UCSD-AML1 (cell line): ENCODE results near the gene AOC1.

ENCODE experiments used
- DNase-seq: peaks from one replicate; lab custom pipeline; 2025; ENCODE audit not compliant: unreplicated experiment; lab: John Stamatoyannopoulos, UW

AOC1 gene

GRCh38 chr7:150857276-150858055 lies 5.1 kb downstream of the AOC1 start:
- DNase-seq, result no peak

DNA sequence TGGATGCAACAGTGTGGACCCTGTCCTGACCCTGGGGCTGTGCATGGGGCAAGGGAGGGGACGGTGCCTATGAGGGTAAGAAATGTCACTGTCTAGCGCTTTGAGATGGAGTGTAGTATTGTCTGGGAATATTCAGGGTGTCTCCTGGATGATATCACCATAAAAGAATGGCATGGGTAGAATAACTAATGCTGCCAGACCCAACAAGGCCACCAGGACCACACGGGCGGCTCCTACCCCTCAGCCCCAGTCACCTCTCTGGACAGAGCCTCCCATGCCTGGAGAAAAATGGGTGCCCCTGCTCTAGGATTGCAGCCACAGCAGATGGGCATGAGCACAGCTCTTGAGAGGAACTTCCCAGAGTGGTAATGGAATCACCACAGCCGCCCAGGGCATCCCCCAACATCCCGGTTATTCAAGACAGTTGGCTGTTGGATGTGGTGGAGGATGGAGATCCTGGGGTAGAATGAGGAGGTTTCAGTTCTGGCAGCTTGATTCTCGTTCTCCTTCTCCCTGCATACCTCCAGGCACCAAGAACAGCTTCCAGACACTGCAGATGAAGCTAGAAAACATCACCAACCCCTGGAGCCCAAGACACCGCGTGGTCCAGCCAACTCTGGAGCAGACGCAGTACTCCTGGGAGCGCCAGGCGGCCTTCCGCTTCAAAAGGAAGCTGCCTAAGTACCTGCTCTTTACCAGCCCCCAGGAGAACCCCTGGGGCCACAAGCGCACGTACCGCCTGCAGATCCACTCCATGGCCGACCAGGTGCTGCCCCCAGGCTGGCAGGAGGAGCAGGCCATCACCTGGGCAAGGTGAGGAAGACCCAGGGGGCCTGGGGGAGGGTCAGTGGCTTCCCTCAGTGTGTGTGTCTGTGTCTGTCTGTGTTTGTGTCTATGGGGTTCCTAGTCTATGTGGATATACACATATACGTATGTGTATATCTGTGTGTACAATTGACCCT lies 6.2 kb downstream of the AOC1 start:
- no peak for DNase-seq

DNA sequence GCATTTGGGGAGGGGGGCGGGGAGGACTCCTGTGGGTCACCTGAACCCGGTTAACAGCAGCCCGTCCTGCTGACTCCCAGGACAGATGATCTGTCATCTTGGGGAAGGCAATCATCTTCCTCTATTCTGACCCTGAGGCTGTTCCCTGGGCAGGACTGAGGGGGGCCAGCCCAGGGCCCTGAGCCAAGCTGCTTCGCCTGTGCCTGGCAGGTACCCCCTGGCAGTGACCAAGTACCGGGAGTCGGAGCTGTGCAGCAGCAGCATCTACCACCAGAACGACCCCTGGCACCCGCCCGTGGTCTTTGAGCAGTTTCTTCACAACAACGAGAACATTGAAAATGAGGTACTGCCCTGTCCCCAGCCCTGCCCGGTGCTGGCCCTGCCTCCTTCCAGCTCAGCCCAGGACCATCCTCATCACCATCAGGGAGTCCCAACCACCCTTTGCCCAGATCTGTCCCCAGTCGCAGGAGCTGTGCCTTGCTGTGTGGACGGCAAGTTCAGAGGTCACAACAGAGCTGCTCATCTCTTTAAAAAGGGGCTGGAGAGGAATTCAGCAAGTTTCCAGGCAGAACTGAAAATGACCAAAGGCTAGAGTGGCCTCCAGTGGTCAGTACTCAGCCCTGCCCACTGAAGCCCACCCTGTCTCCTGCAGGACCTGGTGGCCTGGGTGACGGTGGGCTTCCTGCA lies 8.1 kb downstream of the AOC1 start:
- DNase-seq, result no peak

- no peak for DNase-seq
Observed at GRCh38 chr7:150860978-150861295, 8.6 kb downstream of the AOC1 start.

DNA sequence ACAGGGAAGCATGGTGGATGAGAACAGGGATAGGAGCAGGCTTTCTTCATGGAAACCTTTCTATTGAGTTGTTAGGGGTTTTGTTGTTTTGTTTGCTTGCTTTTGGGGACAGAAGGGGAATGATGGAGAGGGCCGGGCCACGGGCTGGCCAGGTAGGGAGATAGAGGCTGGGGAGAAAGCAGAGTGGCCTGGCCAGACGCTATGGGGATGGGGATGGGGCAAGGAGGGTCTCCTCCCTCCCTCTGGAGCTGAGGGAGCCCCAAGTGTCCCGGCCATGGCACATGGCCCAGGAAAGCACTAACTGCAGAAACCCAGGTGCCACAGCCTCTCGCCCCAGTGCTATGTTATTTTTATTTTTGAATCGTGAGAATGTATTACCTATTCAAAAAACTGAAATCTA lies 10.0 kb downstream of the AOC1 start:
- DNase-seq, result no peak

DNA sequence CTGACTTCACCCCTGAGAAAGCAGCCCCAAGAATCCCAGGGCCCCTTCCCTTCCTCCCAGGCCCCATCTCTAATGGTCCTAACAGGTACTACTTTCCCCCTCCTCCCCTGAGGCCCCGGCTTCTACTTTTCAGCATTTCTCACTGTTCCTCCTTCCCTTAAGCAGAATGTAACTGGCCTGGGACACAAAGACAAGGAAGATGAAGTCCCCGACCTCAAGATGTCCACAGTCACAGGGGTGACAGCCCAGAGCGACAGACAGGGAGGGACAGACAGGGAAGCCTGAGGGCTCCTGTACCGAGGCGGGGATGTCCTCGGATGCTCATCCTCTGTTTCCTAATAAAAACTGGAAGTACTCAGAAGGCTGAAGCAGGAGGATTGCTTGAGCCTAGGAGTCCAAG lies 11.6 kb downstream of the AOC1 start:
- no peak for DNase-seq

DNA sequence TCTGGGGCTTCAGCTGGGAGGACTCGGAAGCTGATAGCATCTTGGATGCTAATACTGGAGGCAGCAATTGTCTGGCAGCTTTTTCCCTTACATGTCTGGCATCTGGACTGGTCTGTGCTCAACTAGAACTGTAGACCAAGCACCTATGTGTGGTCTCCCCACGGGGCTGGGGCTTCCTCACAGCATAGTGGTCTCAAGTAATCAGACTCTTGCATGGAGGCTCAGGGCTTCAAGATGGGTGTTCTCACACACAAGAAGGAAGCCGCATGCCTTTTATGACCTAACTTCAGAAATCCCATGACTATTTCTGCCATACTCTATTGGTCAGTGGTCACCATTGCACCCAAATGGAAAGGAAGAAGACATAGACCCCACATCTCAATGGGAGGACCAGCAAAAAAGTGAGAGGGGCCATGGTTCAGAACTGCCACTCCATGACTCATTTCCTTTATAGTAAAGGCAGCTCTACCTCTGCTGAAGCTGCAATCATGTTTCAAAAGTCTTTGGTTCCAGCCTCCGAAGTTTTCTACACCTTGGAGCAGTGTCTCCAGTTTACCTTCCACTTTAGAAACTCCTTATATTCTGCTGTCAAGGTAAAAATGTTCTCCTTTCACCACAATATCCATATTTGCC lies 14.7 kb downstream of the AOC1 start:
- DNase-seq, result no peak

DNA sequence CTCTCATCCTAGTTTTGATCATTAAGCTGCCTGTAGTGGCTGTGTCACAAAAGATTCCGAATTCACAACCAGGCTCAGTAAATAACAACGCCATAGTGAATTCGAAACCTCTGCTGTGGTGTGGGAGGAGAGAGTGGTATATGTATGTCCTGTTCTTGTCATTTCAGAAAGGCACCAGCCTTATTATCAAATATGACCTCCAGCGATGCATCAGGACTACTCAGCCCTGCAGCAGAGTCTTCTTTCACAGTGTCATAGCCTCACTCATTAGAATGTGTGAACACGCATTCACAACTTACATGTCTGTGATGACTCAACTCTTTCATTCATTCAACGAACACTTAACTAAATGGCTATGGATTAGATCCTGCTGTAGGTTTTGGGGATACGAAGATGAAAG lies 15.3 kb downstream of the AOC1 start:
- no peak for DNase-seq

DNA sequence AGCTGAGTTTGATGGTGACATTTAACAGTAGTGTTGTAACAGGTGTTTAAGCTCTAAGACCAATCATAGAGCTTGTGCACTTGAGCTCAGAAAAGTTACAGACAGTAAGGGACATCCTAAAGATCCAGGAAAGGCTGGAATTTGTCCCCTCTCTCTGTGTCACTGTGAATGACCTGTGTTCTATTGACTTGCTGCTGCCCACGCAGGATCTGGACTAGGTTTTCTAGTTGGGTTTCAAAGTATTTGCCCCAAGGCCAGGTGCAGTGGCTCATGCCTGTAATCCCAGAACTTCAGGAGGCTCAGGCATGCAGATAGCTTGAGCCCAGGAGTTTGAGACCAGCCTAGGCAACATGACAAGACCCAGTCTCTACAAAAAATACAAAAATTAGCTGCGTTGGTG lies 17.1 kb downstream of the AOC1 start:
- no peak for DNase-seq

- DNase-seq, result no peak
Observed at GRCh38 chr7:150871601-150872000, 19.3 kb downstream of the AOC1 start.

DNA sequence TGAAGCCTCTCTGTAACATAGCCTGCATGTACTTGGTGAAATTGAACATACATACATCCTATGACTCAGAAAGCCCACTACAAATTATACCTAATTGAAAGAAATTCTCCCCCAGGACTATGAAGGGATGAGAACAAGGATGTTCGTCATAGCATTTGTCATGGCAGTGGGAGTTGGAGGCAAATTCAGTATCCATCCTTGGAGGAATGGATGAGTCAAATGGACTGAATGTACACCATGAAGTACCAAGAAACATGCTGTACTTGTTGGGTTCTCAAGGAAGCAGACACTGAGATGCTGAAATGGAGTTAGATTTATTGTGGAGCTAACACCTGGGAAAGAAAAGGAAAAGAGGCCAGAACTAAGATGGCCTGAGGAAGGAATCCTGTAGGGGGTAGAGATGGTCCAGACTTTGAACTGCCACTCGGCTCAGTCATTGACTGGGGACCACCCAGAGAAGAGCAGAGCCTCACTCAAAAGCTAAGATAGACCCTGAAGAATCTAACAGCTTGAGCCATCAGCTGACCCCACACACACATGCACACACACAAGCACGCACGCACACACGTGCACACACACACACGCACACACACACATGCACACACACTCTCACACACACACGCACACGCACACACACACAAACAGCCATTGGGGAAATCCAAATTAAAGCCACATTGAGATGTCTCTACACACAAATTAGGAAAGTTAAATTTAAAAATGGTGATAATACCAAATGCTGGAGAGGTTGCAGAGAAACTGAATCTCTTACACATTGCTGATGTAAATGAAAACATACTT lies 22.3 kb downstream of the AOC1 start:
- DNase-seq, result no peak

- DNase-seq, result no peak
Observed at GRCh38 chr7:150875791-150876190, 23.5 kb downstream of the AOC1 start.

GRCh38 chr7:150876817-150877526 lies 24.7 kb downstream of the AOC1 start:
- peak; percentile 32 for DNase-seq

DNA sequence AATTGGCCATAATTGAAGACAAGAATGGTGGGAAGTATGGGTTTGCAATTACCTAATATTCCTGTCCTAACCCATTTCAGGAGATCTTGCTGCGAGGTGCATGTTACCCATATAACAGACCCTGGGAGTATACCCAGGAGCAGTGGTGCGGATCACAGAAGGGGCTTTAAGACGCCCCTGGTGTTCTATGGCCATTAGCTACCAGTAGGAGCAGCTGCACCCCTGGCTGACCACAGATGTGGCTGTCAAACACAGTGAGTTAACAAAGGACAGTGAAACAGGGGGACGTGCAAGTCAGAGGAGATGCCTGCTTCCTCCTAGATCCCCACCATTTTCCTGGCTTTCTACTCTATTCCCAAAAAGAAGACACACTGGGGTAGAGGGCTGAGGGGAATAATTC lies 25.2 kb downstream of the AOC1 start:
- DNase-seq, result no peak

GRCh38 chr7:150879345-150879744 lies 27.0 kb downstream of the AOC1 start:
- DNase-seq, result no peak

- DNase-seq, result no peak
Observed at GRCh38 chr7:150881189-150881588, 28.9 kb downstream of the AOC1 start.

- no peak for DNase-seq
Observed at GRCh38 chr7:150890853-150891584, 38.7 kb downstream of the AOC1 start.

DNA sequence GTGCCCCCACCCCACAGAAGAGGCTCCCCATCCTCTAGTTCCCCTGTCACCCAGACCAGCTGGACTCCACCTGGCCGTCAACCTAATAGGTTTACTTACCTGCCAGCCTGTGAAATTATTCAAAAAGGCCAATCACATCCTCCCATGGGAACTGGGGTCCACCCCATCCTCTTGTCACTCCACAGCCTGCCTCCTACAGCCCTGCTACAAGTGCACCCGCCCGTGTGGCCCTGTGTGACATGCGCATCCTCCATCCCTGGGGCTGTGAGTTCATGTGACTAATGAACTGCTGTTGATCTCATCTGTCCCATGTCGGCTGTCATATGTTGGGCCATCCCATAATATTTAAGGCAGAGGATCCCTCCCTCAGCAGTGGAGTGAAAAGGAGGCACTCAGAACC lies 39.4 kb downstream of the AOC1 start:
- no peak for DNase-seq

- DNase-seq, result no peak
Observed at GRCh38 chr7:150895809-150896208, 43.5 kb downstream of the AOC1 start.
